Erythroblast (primary cell): Measurements from ENCODE around the gene FBXW5.

Source experiments
- DNase-seq, 2 experiments: peaks; one replicate each; lab custom pipeline; 2025; lab: John Stamatoyannopoulos, UW
- GATA1 ChIP-seq: IDR thresholded peaks from 2 replicates; pipeline ENCODE4 v1.6.1; 2011; ENCODE audit warnings: low read depth, mild to moderate bottlenecking, control low read depth, low read length, moderate library complexity
- POLR2A ChIP-seq: IDR thresholded peaks from 2 replicates; pipeline ENCODE4 v1.6.1; 2011; ENCODE audit warnings: mild to moderate bottlenecking, low read length

The FBXW5 gene

DNA sequence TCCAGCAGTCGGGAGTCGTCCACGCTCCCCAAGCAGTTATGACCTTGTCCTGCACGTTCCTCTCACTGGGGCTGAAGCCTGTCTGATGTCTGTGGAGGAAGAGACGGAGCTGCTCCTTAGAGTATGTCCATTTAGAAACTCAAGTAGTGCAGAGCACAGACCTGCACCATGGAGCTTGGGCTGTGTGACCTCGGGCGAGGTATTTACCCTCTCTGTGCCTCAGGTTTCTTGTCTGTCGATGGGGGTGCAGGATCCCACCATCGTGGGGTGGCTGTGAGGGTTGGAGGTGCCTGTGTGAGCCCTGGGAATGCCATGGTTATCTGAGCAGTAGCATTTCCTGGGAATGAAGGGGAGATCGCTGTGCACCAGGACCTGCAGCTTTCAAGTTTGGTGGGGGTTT lies 44.0 kb downstream of the FBXW5 start:
- TF ChIP-seq POLR2A: no peak
- DNase-seq: no peak

DNA sequence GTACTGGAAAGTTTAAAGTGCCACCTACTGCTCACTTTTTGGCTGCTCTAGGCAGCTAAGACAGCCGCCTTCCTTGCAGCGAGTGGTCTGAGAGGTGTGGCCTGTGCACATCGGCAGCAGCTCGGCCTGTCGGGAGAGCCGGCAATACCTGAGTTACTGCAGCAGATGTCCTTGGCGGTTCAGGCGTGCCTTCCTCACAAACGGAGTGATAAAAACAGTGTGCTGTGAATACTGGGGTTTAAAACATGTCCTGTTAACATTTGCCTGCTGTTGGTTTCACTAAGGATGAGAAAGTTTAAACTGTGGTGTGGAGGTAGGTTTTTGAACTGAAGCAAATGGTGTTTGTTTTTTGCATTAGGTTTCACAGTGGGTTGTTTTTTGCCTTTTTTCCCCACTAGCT lies 45.3 kb downstream of the FBXW5 start:
- no peak for DNase-seq
- TF ChIP-seq GATA1: no peak
- TF ChIP-seq POLR2A: no peak

DNA sequence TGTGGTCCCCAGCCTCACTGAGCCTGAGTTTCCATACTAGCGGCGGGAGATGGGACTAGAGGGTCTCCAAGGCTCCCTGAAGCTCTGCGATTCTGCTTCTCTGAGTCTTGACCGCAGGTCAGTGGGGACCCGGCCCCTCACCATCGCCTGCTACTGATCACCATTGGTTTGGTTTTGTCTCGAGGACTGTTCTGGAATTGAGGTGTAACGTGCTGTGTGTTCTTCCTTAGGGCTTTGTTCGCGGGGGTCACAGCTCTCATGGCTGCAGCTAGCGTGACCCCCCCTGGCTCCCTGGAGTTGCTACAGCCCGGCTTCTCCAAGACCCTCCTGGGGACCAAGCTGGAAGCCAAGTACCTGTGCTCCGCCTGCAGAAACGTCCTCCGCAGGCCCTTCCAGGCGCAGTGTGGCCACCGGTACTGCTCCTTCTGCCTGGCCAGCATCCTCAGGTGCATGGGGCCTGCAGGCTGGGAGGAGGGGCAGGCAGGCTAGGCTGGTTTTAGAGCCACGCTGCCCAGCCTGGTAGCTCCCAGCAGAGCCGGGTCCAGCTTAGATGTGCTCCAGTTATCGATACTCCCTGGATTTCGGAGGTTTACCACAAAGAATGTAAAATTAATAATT lies 45.9 kb downstream of the FBXW5 start:
- TF ChIP-seq GATA1 (no peak), POLR2A (no peak)
- no peak for DNase-seq

DNA sequence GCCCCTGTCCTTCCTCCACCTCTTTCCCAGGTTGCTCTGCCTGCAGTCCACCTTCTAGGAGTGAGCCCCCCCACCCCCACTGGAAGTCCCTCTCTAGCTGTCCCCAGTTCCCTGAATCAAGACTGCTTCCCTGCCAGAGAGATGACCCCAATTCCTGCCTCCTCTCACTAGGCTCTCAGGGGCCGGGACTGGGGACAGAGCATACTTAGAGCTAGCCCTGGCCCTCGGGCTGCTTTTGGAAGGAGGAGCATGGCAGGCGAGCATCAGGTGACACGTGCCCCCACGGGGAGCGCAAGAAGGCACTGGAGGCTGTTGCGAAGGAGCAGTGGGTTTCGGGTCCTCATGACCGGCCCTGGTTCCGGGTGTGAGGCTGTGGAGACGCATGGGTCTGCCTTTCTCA lies 48.5 kb downstream of the FBXW5 start:
- DNase-seq: no peak
- no peak for TF ChIP-seq POLR2A
- no peak for TF ChIP-seq GATA1

DNA sequence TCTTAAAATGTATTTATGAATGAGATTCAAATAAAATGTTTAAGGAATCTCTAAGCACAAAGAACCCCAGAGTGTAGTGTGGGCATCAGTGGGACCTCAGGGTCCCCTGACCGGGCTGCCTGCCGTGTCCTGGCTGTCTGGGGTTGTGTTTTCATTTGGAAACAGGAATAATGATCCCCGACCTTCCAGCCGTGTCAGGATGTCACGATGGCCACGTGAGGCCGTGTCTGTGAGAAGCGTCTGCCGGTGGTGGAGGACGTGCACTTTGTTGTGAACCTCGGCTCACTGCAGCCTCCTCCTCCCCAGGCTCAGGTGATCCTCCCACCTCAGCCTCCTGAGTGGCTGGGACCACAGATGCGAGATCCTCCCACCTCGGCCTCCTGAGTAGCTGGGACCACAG lies 53.9 kb downstream of the FBXW5 start:
- no peak for DNase-seq
- TF ChIP-seq POLR2A (no peak), GATA1 (no peak)
